ENCODE measurements around the gene EPSTI1.
A peak's percentile ranks its signal among the peaks of the same experiment; 100 is the strongest.

Gene EPSTI1

GRCh38 chr13:42907745-42908144 is 84.3 kb downstream of the EPSTI1 start:
- no peak for TF ChIP-seq CTCF (conservative IDR thresholded peaks at IDR 0.05; ENCODE audit: control insufficient read depth, insufficient read depth, low read depth, low read length)
- H3K4me3 ChIP-seq (ENCODE audit: control insufficient read depth, low read depth, low read length): no peak overlapping the region
- no peak for DNase-seq (ENCODE audit: low read depth)

- no peak for DNase-seq (ENCODE audit: low read depth)
- no peak overlapping the region for H3K4me3 ChIP-seq (ENCODE audit: control insufficient read depth, low read depth, low read length)
- no peak for TF ChIP-seq CTCF (conservative IDR thresholded peaks at IDR 0.05; ENCODE audit: control insufficient read depth, insufficient read depth, low read depth, low read length)
These were observed 85.8 kb downstream of the EPSTI1 start for GRCh38 chr13:42906257-42906656.

- DNase-seq (ENCODE audit: low read depth): no peak
- no peak overlapping the region for H3K4me3 ChIP-seq (ENCODE audit: control insufficient read depth, low read depth, low read length)
- no peak for TF ChIP-seq CTCF (conservative IDR thresholded peaks at IDR 0.05; ENCODE audit: control insufficient read depth, insufficient read depth, low read depth, low read length)
These were observed 86.5 kb downstream of the EPSTI1 start for GRCh38 chr13:42905579-42905978.

- no peak for DNase-seq (ENCODE audit: low read depth)
- TF ChIP-seq CTCF (conservative IDR thresholded peaks at IDR 0.05; ENCODE audit: control insufficient read depth, insufficient read depth, low read depth, low read length): no peak
- H3K4me3 ChIP-seq (ENCODE audit: control insufficient read depth, low read depth, low read length): no peak overlapping the region
These were observed 92.8 kb downstream of the EPSTI1 start for GRCh38 chr13:42899266-42899665.

GRCh38 chr13:42895776-42896175 is 96.3 kb downstream of the EPSTI1 start:
- no peak for TF ChIP-seq CTCF (conservative IDR thresholded peaks at IDR 0.05; ENCODE audit: control insufficient read depth, insufficient read depth, low read depth, low read length)
- no peak for DNase-seq (ENCODE audit: low read depth)
- no peak overlapping the region for H3K4me3 ChIP-seq (ENCODE audit: control insufficient read depth, low read depth, low read length)

GRCh38 chr13:42894765-42895243 is 97.2 kb downstream of the EPSTI1 start:
- DNase-seq (ENCODE audit: low read depth): peak; percentile 70
- no peak overlapping the region for H3K4me3 ChIP-seq (ENCODE audit: control insufficient read depth, low read depth, low read length)
- no peak for TF ChIP-seq CTCF (conservative IDR thresholded peaks at IDR 0.05; ENCODE audit: control insufficient read depth, insufficient read depth, low read depth, low read length)

- no peak for TF ChIP-seq CTCF (conservative IDR thresholded peaks at IDR 0.05; ENCODE audit: control insufficient read depth, insufficient read depth, low read depth, low read length)
- no peak overlapping the region for H3K4me3 ChIP-seq (ENCODE audit: control insufficient read depth, low read depth, low read length)
- peak; percentile 96 for DNase-seq (ENCODE audit: low read depth)
These were observed 98.8 kb downstream of the EPSTI1 start for GRCh38 chr13:42893214-42893671.

Measured in fibroblast of mammary gland (primary cell).